ENCODE data around the gene GPR143. TPM values are rescaled to one million over a fixed set of nuclear protein-coding genes. Genes with fewer than 3 reads are reported as not detected.

Gene GPR143
- total and polyA plus RNA-seq, 12 donors: 0.27 to 2.2 (median 1.3) TPM

- H3K27me3 ChIP-seq: no peaks in the 10 kb centered on the region
- 93 to 97% (median 95%) methylated on average over 9 to 12 of the region's 12 CpGs for WGBS, 4 donors
- no peak for DNase-seq
- H3K4me1 ChIP-seq (replicated peaks in 1 of 2): peaks cover 0 to 2% of the 10 kb centered on the region in 2 donors
- TF ChIP-seq CTCF (IDR thresholded peaks at IDR 0.05) (no peak), POLR2A (IDR thresholded peaks at IDR 0.05) (no peak)
- intact Hi-C loops (cut with DNase I): no loop called here
- H3K36me3 ChIP-seq (replicated peaks in 1 of 2): no peaks in the 10 kb centered on the region
- H3K4me3 ChIP-seq: no peak overlapping the region
- H3K27ac ChIP-seq: no peak overlapping the region
- H3K9me3 ChIP-seq (replicated peaks in 1 of 3): no peaks in the 10 kb centered on the region
Observed at GRCh38 chrX:9701790-9702189, 63.9 kb downstream of the GPR143 start.

- DNase-seq: no peak
- no peak for TF ChIP-seq CTCF (IDR thresholded peaks at IDR 0.05)
- TF ChIP-seq POLR2A (IDR thresholded peaks at IDR 0.05): no peak
- intact Hi-C loops (cut with DNase I): no loop called here
- H3K4me1 ChIP-seq (replicated peaks in 1 of 2): peaks cover 0 to 7% of the 10 kb centered on the region in 2 donors
- no peaks in the 10 kb centered on the region for H3K9me3 ChIP-seq (replicated peaks in 1 of 3)
- no peak overlapping the region for H3K27ac ChIP-seq
- no peak overlapping the region for H3K4me3 ChIP-seq
- no peaks in the 10 kb centered on the region for H3K36me3 ChIP-seq (replicated peaks in 1 of 2)
- H3K27me3 ChIP-seq: no peaks in the 10 kb centered on the region
- WGBS, 4 donors: 80 to 93% (median 87%) methylated on average over 6 to 15 of the region's 15 CpGs
Observed at GRCh38 chrX:9700555-9700954, 65.1 kb downstream of the GPR143 start.

DNA sequence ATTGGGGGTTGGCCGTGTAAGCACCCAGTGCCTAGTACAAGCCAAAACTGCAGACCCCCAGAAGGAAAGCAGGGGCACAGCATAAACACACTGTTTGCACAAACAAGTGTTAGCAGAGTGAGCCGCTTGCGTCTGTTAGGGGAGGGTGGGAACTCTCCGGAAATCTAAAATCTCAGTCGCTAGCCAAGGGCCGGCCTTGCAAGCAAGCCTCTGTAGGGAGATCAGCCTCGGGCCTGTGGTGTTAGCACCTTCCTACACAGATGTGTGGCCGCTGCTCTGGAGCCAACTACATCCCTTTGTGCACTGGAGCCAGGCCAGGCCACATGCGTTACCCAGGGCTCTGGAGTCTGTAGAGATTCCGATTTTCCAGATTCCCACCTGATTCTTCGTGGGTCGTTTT, 67.1 kb downstream of the GPR143 start:
- intact Hi-C loops (cut with DNase I): no loop called here
- Histone ChIP-seq H3K4me3 (no peak overlapping the region), H3K4me1 (replicated peaks in 1 of 2) (peaks cover 0 to 7% of the 10 kb centered on the region in 2 donors), H3K36me3 (replicated peaks in 1 of 2) (no peaks in the 10 kb centered on the region), H3K27ac (no peak overlapping the region), H3K27me3 (no peaks in the 10 kb centered on the region), H3K9me3 (replicated peaks in 1 of 3) (no peaks in the 10 kb centered on the region)
- TF ChIP-seq POLR2A (IDR thresholded peaks at IDR 0.05): no peak
- no peak for TF ChIP-seq CTCF (IDR thresholded peaks at IDR 0.05)
- no peak for DNase-seq
- 89 to 97% (median 91%) methylated on average over 7 to 12 of the region's 12 CpGs; no CpG with 5 or more reads in 1 of the 4 donors for WGBS, 4 donors

DNA sequence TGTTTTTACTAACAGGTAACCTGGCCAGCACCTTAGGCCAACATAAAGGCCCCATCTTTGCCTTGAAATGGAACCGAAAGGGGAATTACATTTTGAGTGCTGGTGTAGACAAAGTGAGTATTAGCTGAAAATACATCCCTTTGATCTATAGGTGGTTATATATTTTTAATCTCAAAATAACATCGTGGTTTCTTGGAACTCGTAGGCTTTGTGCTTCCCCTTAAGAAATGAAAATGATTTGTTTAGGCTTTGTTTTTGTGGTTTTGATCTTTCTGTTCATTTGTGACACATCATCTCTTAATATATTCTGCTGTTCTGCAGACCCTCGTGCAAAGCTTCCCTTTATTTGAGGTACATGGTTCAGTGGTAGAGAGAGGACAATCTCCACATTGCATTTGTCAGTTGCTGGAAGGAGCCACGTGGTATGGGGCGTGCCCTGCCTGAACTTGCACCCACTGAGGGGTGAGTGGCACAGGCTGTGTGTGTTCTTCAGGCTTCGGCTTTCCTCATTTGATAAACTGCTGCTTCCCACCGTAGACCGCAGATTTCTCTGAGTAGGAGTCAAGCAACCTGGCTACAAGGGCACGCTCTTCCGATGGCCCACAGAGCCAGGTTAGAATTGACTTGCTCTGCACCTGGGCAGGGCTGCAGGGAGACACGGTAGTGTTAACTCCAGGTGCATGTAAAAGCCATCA, 72.2 kb downstream of the GPR143 start:
- Histone ChIP-seq H3K4me3 (no peak overlapping the region), H3K27me3 (no peaks in the 10 kb centered on the region), H3K4me1 (replicated peaks in 1 of 2) (peaks cover 0 to 7% of the 10 kb centered on the region in 2 donors), H3K27ac (no peak overlapping the region), H3K9me3 (replicated peaks in 1 of 3) (no peaks in the 10 kb centered on the region), H3K36me3 (replicated peaks in 1 of 2) (peaks cover 0 to 12% of the 10 kb centered on the region in 2 donors)
- WGBS, 4 donors: 86 to 92% (median 90%) methylated on average over 9 to 12 of the region's 12 CpGs
- TF ChIP-seq CTCF (IDR thresholded peaks at IDR 0.05) (no peak), POLR2A (IDR thresholded peaks at IDR 0.05) (no peak)
- no peak for DNase-seq
- intact Hi-C loops (cut with DNase I): no loop called here

Data from adrenal gland (tissue), 12 donors.